Right lobe of liver (tissue), 6 donors: ENCODE data around the gene ADARB1. TPM values are rescaled to one million over a fixed set of nuclear protein-coding genes. Genes with fewer than 3 reads are reported as not detected.

Experiments used
- ATAC-seq, 4 donors: fragments of 200-7000 bp; cut with Tn5 transposase; one replicate each; pipeline ENCODE4 v1.9.1; 2020; ENCODE audit warnings: mild to moderate bottlenecking in 4 of 4, moderate library complexity in 4 of 4
- DNase-seq, 3 donors: peaks; one replicate each; pipeline ENCODE4 v3.0.0-alpha.2; 2020
- H3K27ac ChIP-seq, 3 donors: fragments of 200-600 bp; one replicate each; pipeline ENCODE4 v1.8.0; 2022
- H3K27me3 ChIP-seq, 2 donors: fragments of 200-600 bp; one replicate each; pipeline ENCODE4 v1.8.0; 2022
- H3K36me3 ChIP-seq, 4 donors: fragments of 200-600 bp; sonication (generic) in 1 of 4; one replicate each; pipeline versions ENCODE4 v1.5.1 to v1.8.0; 2017 to 2022; ENCODE audit warnings: control low read depth in 1 of 4
- H3K4me1 ChIP-seq, 4 donors: fragments of 200-600 bp; sonication (generic) in 1 of 4; one replicate each; pipeline versions ENCODE4 v1.5.1 to v1.8.0; 2017 to 2022; ENCODE audit warnings: control low read depth in 1 of 4
- H3K4me3 ChIP-seq, 3 donors: fragments of 200-600 bp; one replicate each; pipeline ENCODE4 v1.8.0; 2022
- H3K9me3 ChIP-seq, 4 donors: fragments of 200-600 bp; sonication (generic) in 1 of 4; one replicate each; pipeline versions ENCODE4 v1.5.1 to v1.8.0; 2017 to 2022; ENCODE audit warnings: control low read depth in 1 of 4
- POLR2A ChIP-seq: fragments of 450-650 bp; IDR thresholded peaks from one replicate; pipeline ENCODE4 v1.6.1; 2017; ENCODE audit warnings: antibody characterized with exemption, mild to moderate bottlenecking
- WGBS: methylation state at CpG from one replicate; pipeline ENCODE4 v1.1.6; 2018; ENCODE audit warnings: low coverage, low lambda C conversion rate; ENCODE audit not compliant: insufficient coverage; ENCODE audit errors: missing lambda C conversion rate; 5-methylcytosine and 5-hydroxymethylcytosine counted together
- intact Hi-C, 2 donors: fragments of 100-400 bp; cut with DNase I; formaldehyde crosslinking; loops; one replicate each; pipeline versions ENCODE4 v1.11.2 to v1.14.1; 2022
- total RNA-seq, 6 experiments: library from RNA; depleted of rRNA in 2 of 6; stranded (reverse); fragments of >200 nt in 2 of 6; fragmentation: NEBNext Ultra II Directional in 3 of 6; extraction: Animal tissue kit (Norgen Biotek cat#: 25700) in 3 of 6; gene quantifications; one replicate each; pipeline versions ENCODE4 v1.1.0 to v1.2.4, GENCODE V29; 2016 to 2023
- TF ChIP-seq, protein P1 (sequence below), 4 donors: fragments of 200-600 bp in 3 of 4; fragments of 450-650 bp in 1 of 4; IDR thresholded peaks; one replicate each; pipeline versions ENCODE4 v1.5.1 to v1.8.0; 2016 to 2022; ENCODE audit warnings: antibody characterized with exemption in 4 of 4, mild to moderate bottlenecking in 2 of 4
- donor health status: DM: no; HTN: yes; CAD: no.
- donor health status: DM: no; HTN: no; CAD: no.
- donor health status: DM: no; HTN: no; CAD: no.
- donor health status: DM: no; HTN: yes; CAD: no.
- donor health status: DM: no; HTN: yes; CAD: no.

The ADARB1 gene
- total RNA-seq, 6 experiments from 2014 or later: 4.7 to 9.9 (median 8.6) TPM

- no peak for TF ChIP-seq POLR2A
- TF ChIP-seq, protein P1, sequence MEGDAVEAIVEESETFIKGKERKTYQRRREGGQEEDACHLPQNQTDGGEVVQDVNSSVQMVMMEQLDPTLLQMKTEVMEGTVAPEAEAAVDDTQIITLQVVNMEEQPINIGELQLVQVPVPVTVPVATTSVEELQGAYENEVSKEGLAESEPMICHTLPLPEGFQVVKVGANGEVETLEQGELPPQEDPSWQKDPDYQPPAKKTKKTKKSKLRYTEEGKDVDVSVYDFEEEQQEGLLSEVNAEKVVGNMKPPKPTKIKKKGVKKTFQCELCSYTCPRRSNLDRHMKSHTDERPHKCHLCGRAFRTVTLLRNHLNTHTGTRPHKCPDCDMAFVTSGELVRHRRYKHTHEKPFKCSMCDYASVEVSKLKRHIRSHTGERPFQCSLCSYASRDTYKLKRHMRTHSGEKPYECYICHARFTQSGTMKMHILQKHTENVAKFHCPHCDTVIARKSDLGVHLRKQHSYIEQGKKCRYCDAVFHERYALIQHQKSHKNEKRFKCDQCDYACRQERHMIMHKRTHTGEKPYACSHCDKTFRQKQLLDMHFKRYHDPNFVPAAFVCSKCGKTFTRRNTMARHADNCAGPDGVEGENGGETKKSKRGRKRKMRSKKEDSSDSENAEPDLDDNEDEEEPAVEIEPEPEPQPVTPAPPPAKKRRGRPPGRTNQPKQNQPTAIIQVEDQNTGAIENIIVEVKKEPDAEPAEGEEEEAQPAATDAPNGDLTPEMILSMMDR (IDR thresholded peaks at IDR 0.05): no peak
- peak in 1 of 3 donors; percentile 37 for DNase-seq
- peak in 1 of 4 donors; percentile 16 for ATAC-seq
- intact Hi-C loops: no loop called here
- Histone ChIP-seq H3K9me3 (no peaks in the 10 kb centered on the region), H3K36me3 (no peaks in the 10 kb centered on the region), H3K4me1 (no peaks in the 10 kb centered on the region), H3K27me3 (no peaks in the 10 kb centered on the region), H3K27ac (no peak overlapping the region), H3K4me3 (no peak overlapping the region)
- 45% methylated on average over 2 of the region's 18 CpGs for WGBS
These were observed 86.9 kb downstream of the ADARB1 start for GRCh38 chr21:45161038-45161945.

- no peak overlapping the region for H3K27ac ChIP-seq
- no peaks in the 10 kb centered on the region for H3K27me3 ChIP-seq
- ATAC-seq: no peak
- peaks cover 0 to 2% (median 0%) of the 10 kb centered on the region in 4 donors for H3K4me1 ChIP-seq
- TF ChIP-seq POLR2A: no peak
- TF ChIP-seq, protein P1 (IDR thresholded peaks at IDR 0.05): no peak
- intact Hi-C loops: no loop called here
- no peak overlapping the region for H3K4me3 ChIP-seq
- WGBS: no CpG with 5 or more reads among the region's 8 CpGs
- peak in 1 of 3 donors; percentile 34 for DNase-seq
- H3K36me3 ChIP-seq: no peaks in the 10 kb centered on the region
- no peaks in the 10 kb centered on the region for H3K9me3 ChIP-seq
These were observed 87.7 kb downstream of the ADARB1 start for GRCh38 chr21:45162115-45162514.

GRCh38 chr21:45162809-45163208 is 88.4 kb downstream of the ADARB1 start:
- TF ChIP-seq, protein P1 (IDR thresholded peaks at IDR 0.05): no peak
- no peak for TF ChIP-seq POLR2A
- DNase-seq (no peak), ATAC-seq (no peak)
- Histone ChIP-seq H3K9me3 (no peaks in the 10 kb centered on the region), H3K4me1 (peaks cover 0 to 9% (median 0%) of the 10 kb centered on the region in 4 donors), H3K27ac (no peak overlapping the region), H3K36me3 (no peaks in the 10 kb centered on the region), H3K4me3 (no peak overlapping the region), H3K27me3 (no peaks in the 10 kb centered on the region)
- intact Hi-C loops: no loop called here
- no CpG with 5 or more reads among the region's 5 CpGs for WGBS

GRCh38 chr21:45163413-45164123 is 89.2 kb downstream of the ADARB1 start:
- Histone ChIP-seq H3K27me3 (no peaks in the 10 kb centered on the region), H3K4me1 (peaks cover 0 to 10% (median 0%) of the 10 kb centered on the region in 4 donors), H3K9me3 (no peaks in the 10 kb centered on the region), H3K27ac (no peak overlapping the region), H3K4me3 (no peak overlapping the region), H3K36me3 (no peaks in the 10 kb centered on the region)
- DNase-seq (peak in 1 of 3 donors; percentile 42), ATAC-seq (no peak)
- WGBS: no CpG with 5 or more reads among the region's 12 CpGs
- no peak for TF ChIP-seq POLR2A
- intact Hi-C loops: no loop called here

GRCh38 chr21:45164124-45164511 is 89.7 kb downstream of the ADARB1 start:
- TF ChIP-seq POLR2A: no peak
- TF ChIP-seq, protein P1 (IDR thresholded peaks at IDR 0.05): no peak
- H3K4me1 ChIP-seq: peaks cover 0 to 10% (median 0%) of the 10 kb centered on the region in 4 donors
- no peak overlapping the region for H3K4me3 ChIP-seq
- DNase-seq: no peak
- H3K36me3 ChIP-seq: no peaks in the 10 kb centered on the region
- intact Hi-C loops: no loop called here
- H3K27ac ChIP-seq: no peak overlapping the region
- 76% methylated on average over 5 of the region's 12 CpGs for WGBS
- no peaks in the 10 kb centered on the region for H3K9me3 ChIP-seq
- no peak for ATAC-seq
- no peaks in the 10 kb centered on the region for H3K27me3 ChIP-seq
